Karpas-422 (cell line): Measurements from ENCODE around the gene SLC9A5. TPM values are rescaled to one million over a fixed set of nuclear protein-coding genes. Genes with fewer than 3 reads are reported as not detected.

ENCODE experiments used
- DNase-seq: peaks from one replicate; pipeline ENCODE4 v3.0.0-alpha.2; 2015
- H2AFZ ChIP-seq: fragments of 200-600 bp; sonication (generic); 2 replicates; pipeline ENCODE4 v1.6.1; 2014; ENCODE audit warnings: antibody characterized with exemption, low read length, mixed read lengths
- H3K27ac ChIP-seq: fragments of 200-600 bp; sonication (generic); 2 replicates; pipeline ENCODE4 v1.5.1; 2014; ENCODE audit warnings: mild to moderate bottlenecking, low read length, moderate library complexity
- H3K27me3 ChIP-seq: fragments of 200-600 bp; sonication (generic); 2 replicates; pipeline ENCODE4 v1.6.1; 2014; ENCODE audit warnings: low read length, mixed read lengths
- H3K36me3 ChIP-seq: fragments of 200-600 bp; sonication (generic); 2 replicates; pipeline ENCODE4 v1.6.1; 2014; ENCODE audit warnings: low read length, mixed read lengths; ENCODE audit not compliant: insufficient read depth
- H3K4me1 ChIP-seq: fragments of 200-600 bp; sonication (generic); 2 replicates; pipeline ENCODE4 v1.6.1; 2014; ENCODE audit warnings: mild to moderate bottlenecking, low read length, mixed read lengths
- H3K4me2 ChIP-seq: fragments of 200-600 bp; sonication (generic); 2 replicates; pipeline ENCODE4 v1.6.1; 2014; ENCODE audit warnings: low read length, low read depth, mild to moderate bottlenecking; ENCODE audit not compliant: poor library complexity, severe bottlenecking
- H3K4me3 ChIP-seq: fragments of 200-600 bp; sonication (generic); 2 replicates; pipeline ENCODE4 v1.5.1; 2014; ENCODE audit warnings: mild to moderate bottlenecking, antibody characterized with exemption, low read length, mixed read lengths
- H3K79me2 ChIP-seq: fragments of 200-600 bp; sonication (generic); 2 replicates; pipeline ENCODE4 v1.6.1; 2014; ENCODE audit warnings: mild to moderate bottlenecking, low read length, mixed read lengths
- H3K9ac ChIP-seq: fragments of 200-600 bp; sonication (generic); 2 replicates; pipeline ENCODE4 v1.6.0; 2014; ENCODE audit warnings: low read length
- H3K9me2 ChIP-seq: fragments of 200-600 bp; sonication (generic), shearing (Covaris generic); replicated peaks from 2 replicates; pipeline ENCODE4 v1.6.0; 2014; ENCODE audit warnings: mild to moderate bottlenecking, low read length, moderate library complexity; ENCODE audit not compliant: insufficient read depth
- H3K9me3 ChIP-seq: fragments of 300-700, 200-600 bp; sonication (generic); 2 replicates; pipeline ENCODE4 v1.6.1; 2014; ENCODE audit warnings: low read length, mixed read lengths
- H4K20me1 ChIP-seq: fragments of 200-600 bp; sonication (generic); 2 replicates; pipeline ENCODE4 v1.6.1; 2014; ENCODE audit warnings: mild to moderate bottlenecking, antibody characterized with exemption, low read length, low read depth; ENCODE audit not compliant: insufficient read depth
- total RNA-seq: library from RNA; depleted of rRNA; stranded (reverse); fragments of >200 nt; shearing (Covaris generic); gene quantifications from 2 replicates; pipeline ENCODE4 v1.2.3, GENCODE V29; 2014; ENCODE audit warnings: low replicate concordance

Gene SLC9A5
- total RNA-seq, 1 experiment from 2014 or later: 4.9 TPM

GRCh38 chr16:67294938-67295361 lies 46.2 kb downstream of the SLC9A5 start:
- no peaks in the 10 kb centered on the region for H3K79me2 ChIP-seq
- no peak overlapping the region for H2AFZ ChIP-seq
- DNase-seq: no peak
- no peaks in the 10 kb centered on the region for H4K20me1 ChIP-seq
- H3K4me2 ChIP-seq: no peak overlapping the region
- H3K9ac ChIP-seq: no peak overlapping the region
- H3K9me2 ChIP-seq: no peaks in the 10 kb centered on the region
- no peaks in the 10 kb centered on the region for H3K9me3 ChIP-seq
- H3K4me3 ChIP-seq: no peak overlapping the region
- H3K36me3 ChIP-seq: no peaks in the 10 kb centered on the region
- H3K27me3 ChIP-seq: no peaks in the 10 kb centered on the region; the same call in 1 of the 2 replicates
- H3K27ac ChIP-seq: no peak overlapping the region
- no peaks in the 10 kb centered on the region for H3K4me1 ChIP-seq

GRCh38 chr16:67296420-67296819 lies 47.6 kb downstream of the SLC9A5 start:
- Histone ChIP-seq H3K4me3 (no peak overlapping the region), H3K79me2 (no peaks in the 10 kb centered on the region), H3K9me2 (no peaks in the 10 kb centered on the region), H2AFZ (no peak overlapping the region), H3K9me3 (no peaks in the 10 kb centered on the region), H3K27me3 (no peaks in the 10 kb centered on the region; the same call in 1 of the 2 replicates), H3K4me1 (no peaks in the 10 kb centered on the region), H4K20me1 (no peaks in the 10 kb centered on the region), H3K36me3 (no peaks in the 10 kb centered on the region), H3K4me2 (no peak overlapping the region), H3K9ac (no peak overlapping the region), H3K27ac (no peak overlapping the region)
- DNase-seq: no peak

GRCh38 chr16:67298277-67298676 lies 49.5 kb downstream of the SLC9A5 start:
- Histone ChIP-seq H4K20me1 (no peaks in the 10 kb centered on the region), H3K4me2 (no peak overlapping the region), H3K27ac (no peak overlapping the region), H3K27me3 (no peaks in the 10 kb centered on the region; the same call in 1 of the 2 replicates), H2AFZ (no peak overlapping the region), H3K9ac (no peak overlapping the region), H3K4me1 (no peaks in the 10 kb centered on the region), H3K4me3 (no peak overlapping the region), H3K36me3 (no peaks in the 10 kb centered on the region), H3K9me2 (no peaks in the 10 kb centered on the region), H3K79me2 (no peaks in the 10 kb centered on the region), H3K9me3 (no peaks in the 10 kb centered on the region)
- no peak for DNase-seq

GRCh38 chr16:67299269-67299668 lies 50.5 kb downstream of the SLC9A5 start:
- H3K4me3 ChIP-seq: no peak overlapping the region
- no peaks in the 10 kb centered on the region for H3K9me3 ChIP-seq

GRCh38 chr16:67301080-67301782 lies 52.5 kb downstream of the SLC9A5 start:
- Histone ChIP-seq H2AFZ (no peak overlapping the region), H3K79me2 (no peaks in the 10 kb centered on the region), H3K9me3 (no peaks in the 10 kb centered on the region), H3K36me3 (no peaks in the 10 kb centered on the region), H3K4me2 (no peak overlapping the region), H4K20me1 (no peaks in the 10 kb centered on the region), H3K27me3 (no peaks in the 10 kb centered on the region), H3K9ac (no peak overlapping the region), H3K9me2 (no peaks in the 10 kb centered on the region), H3K4me1 (no peaks in the 10 kb centered on the region), H3K27ac (no peak overlapping the region), H3K4me3 (no peak overlapping the region)
- DNase-seq: no peak

More at GRCh38 chr16:67299269-67299668, 50.5 kb downstream of the SLC9A5 start:
- Histone ChIP-seq H3K27ac (no peak overlapping the region), H3K4me1 (no peaks in the 10 kb centered on the region), H3K9ac (no peak overlapping the region), H4K20me1 (no peaks in the 10 kb centered on the region), H3K27me3 (no peaks in the 10 kb centered on the region), H3K9me2 (no peaks in the 10 kb centered on the region), H3K4me2 (no peak overlapping the region), H3K36me3 (no peaks in the 10 kb centered on the region), H2AFZ (no peak overlapping the region), H3K79me2 (no peaks in the 10 kb centered on the region)
- DNase-seq: no peak

GRCh38 chr16:67302076-67302475 lies 53.3 kb downstream of the SLC9A5 start:
- no peaks in the 10 kb centered on the region for H3K4me1 ChIP-seq
- H3K36me3 ChIP-seq: no peaks in the 10 kb centered on the region
- H2AFZ ChIP-seq: no peak overlapping the region
- H3K9ac ChIP-seq: no peak overlapping the region
- no peak overlapping the region for H3K27ac ChIP-seq
- DNase-seq: no peak
- no peak overlapping the region for H3K4me3 ChIP-seq
- H3K27me3 ChIP-seq: 0 out of 2 replicates have a peak, but pooled peaks cover 2% of the 10 kb centered on the region
- H3K9me2 ChIP-seq: no peaks in the 10 kb centered on the region
- H3K79me2 ChIP-seq: no peaks in the 10 kb centered on the region
- no peaks in the 10 kb centered on the region for H3K9me3 ChIP-seq
- H3K4me2 ChIP-seq: no peak overlapping the region
- no peaks in the 10 kb centered on the region for H4K20me1 ChIP-seq

GRCh38 chr16:67302970-67303369 lies 54.2 kb downstream of the SLC9A5 start:
- Histone ChIP-seq H3K4me1 (no peaks in the 10 kb centered on the region), H3K79me2 (no peaks in the 10 kb centered on the region), H3K4me3 (no peak overlapping the region), H2AFZ (no peak overlapping the region), H3K9ac (no peak overlapping the region), H3K27me3 (0 out of 2 replicates have a peak, but pooled peaks cover 2% of the 10 kb centered on the region), H3K36me3 (no peaks in the 10 kb centered on the region), H3K9me3 (no peaks in the 10 kb centered on the region), H4K20me1 (no peaks in the 10 kb centered on the region), H3K4me2 (no peak overlapping the region), H3K9me2 (no peaks in the 10 kb centered on the region), H3K27ac (no peak overlapping the region)
- no peak for DNase-seq

GRCh38 chr16:67304020-67304419 lies 55.2 kb downstream of the SLC9A5 start:
- Histone ChIP-seq H3K27me3 (0 out of 2 replicates have a peak, but pooled peaks cover 2% of the 10 kb centered on the region), H3K36me3 (no peaks in the 10 kb centered on the region), H3K27ac (no peak overlapping the region), H2AFZ (no peak overlapping the region), H3K9ac (no peak overlapping the region), H3K4me2 (no peak overlapping the region), H3K4me1 (no peaks in the 10 kb centered on the region), H3K9me2 (no peaks in the 10 kb centered on the region), H3K9me3 (no peaks in the 10 kb centered on the region), H3K4me3 (no peak overlapping the region), H3K79me2 (no peaks in the 10 kb centered on the region), H4K20me1 (no peaks in the 10 kb centered on the region)
- no peak for DNase-seq
